HG03139 (cell line): Measurements from ENCODE around the gene HS1BP3.

Source experiments
- ATAC-seq: cut with Tn5 transposase; IDR thresholded peaks from one replicate; pipeline ENCODE4 v1.9.1; 2021; ENCODE audit not compliant: unreplicated experiment

Gene HS1BP3

DNA sequence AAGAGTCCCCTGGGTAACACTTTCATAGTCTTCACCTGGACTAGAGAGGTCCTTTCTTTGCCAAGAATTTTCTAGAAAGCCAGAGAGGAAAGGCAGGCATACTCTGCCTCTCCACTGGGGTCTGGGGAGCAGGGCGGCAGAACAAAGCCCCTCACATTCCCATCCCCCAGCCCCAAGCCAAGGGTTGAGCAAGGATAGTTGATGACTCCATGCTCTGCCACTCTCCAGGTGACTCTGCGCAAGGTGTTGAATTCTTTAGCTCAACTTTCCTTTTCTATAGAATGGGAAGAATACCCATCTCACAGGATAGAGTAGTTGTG lies 13.1 kb upstream of the HS1BP3 start:
- ATAC-seq = no peak

- no peak for ATAC-seq
These were observed 12.5 kb upstream of the HS1BP3 start for GRCh38 chr2:20663196-20664070.

- no peak for ATAC-seq
These were observed 11.5 kb upstream of the HS1BP3 start for GRCh38 chr2:20662308-20662937.

DNA sequence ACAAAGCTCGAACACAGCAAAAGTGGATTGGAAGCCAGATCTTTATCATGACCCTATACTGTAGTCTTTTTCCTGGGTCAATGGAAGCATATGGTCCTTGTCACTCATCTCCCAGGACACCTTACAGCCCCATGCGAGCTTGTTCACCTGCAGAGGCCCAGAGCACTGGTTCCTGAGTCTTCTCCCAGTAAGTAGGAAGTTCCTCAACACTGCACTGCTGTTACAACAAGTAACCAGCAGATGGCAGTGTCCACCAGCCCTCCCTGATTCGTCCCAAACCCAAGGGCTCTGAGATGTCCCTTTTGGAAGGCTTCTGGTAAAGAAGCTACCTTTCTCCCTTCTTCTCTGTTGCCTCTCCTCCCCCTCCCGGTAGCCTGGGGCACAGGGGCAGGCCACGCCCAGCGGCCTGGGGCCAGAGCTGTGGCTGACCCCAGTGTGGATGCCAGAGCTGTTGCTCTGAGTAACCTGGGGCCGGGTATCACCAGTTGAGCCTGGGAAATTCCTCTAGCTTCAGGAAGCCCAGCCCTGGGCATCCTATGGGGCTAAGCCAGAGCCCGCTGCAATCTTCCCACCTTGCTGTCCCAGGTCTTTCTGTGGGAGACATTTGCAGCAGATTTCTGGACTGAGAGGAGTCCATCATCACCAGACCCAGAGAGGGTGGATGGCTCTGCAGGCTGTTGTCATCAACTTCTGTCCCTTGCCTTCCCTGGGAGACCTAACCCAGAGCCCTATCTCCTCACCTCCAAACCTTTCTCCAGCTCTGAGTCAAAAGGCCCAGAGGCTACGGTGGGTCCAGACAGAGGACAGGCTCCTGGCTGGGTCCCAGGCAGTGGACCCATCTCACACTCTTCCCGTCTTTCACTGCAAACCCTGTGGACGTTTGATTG lies 10.8 kb upstream of the HS1BP3 start:
- no peak for ATAC-seq

DNA sequence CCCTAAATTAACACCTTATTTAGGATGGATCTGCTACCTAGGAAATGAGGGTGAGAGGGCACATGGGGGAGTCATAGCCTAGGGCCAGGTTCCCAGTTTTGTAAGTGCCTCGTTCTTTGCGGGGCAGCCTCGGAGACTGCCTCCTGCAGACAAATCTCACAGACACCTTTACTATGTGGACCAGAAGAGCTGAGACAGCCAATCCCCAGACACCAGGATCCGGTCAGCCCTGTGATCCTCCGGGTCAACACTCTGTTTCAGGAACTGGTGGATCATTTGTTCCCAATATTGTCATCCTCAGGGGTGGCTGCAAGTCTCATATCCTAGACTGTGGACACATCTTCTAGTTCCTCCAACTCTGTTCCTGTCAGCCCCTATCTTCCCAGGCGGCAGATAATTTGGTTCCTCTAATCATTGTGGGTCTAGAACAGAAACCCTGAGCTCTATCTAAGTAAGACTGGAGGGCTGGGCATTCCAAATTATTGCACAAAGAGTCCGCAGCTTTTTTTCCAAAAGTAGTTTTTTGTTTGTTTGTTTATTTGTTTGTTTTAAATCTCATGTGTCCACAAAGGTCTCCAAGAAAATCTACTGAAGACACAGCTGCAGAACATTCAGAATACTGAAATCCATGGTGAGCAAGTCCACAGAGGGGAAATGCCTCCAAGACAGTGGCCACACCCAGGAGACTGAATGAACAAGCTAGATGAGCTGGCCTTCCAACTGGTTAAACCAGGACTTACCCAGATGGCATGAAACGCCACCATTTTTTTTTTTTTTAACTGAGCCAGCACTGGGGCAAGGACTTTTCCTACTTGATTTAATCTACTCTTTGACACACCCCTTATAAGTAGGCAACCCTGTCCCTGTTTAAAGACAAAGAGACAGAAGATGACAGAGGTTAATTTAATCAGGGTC lies 9.9 kb upstream of the HS1BP3 start:
- ATAC-seq = no peak

DNA sequence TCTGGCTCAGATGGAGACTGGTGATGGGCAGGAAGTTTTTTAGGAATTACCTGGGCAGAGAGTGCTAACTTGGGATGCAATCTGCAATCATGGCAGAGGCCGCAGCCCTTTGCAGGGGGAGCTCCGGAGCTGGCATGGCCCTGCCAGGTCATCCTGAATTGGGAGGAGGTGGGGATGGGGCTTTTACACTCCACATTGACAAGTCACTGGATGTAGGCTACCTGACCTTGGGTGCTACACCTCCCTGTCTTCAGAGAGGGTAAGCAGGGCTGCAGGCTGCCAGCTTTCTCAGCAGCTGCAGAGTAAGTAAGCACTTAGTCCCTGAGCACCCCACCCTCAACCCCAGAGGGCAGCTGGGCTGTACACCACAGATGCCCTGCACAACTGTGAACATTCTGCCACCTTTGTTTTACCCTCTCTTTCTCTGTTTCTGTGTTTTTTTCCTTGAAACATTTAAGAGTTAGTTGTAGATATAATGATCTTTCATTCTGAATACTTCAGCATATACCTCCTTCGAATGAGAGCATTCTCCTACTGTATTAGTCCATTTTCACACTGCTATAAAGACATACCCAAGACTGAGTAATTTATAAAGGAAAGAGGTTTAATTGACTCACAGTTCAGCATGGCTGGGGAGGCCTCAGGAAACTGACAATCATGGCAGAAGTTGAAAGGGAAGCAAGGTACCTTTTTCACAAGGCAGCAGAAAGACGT lies 6.8 kb upstream of the HS1BP3 start:
- no peak for ATAC-seq

DNA sequence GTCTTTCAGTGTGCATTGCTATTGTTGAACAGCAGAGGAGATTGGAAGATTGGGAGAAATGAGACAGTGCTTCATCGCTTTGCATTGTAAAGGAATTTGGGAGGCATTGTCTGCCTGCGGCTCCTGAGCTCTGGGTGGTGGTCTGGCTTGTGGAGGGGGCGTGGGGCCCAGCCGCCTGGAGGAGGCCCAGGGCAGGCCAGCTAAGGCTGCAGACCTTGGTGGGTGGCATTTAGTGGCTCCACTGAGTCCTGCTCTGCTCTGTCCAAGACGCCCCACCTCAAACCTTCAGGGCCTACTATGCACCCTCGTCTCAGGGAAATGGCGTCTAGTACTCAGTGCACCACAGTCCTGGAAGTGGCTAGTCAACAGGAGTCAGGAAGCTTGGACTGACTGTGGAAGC lies 5.7 kb upstream of the HS1BP3 start:
- no peak for ATAC-seq

GRCh38 chr2:20654535-20654813 lies 3.6 kb upstream of the HS1BP3 start:
- ATAC-seq = no peak

GRCh38 chr2:20653695-20654534 lies 3.0 kb upstream of the HS1BP3 start:
- ATAC-seq = no peak

- ATAC-seq = no peak
These were observed 2.0 kb upstream of the HS1BP3 start for GRCh38 chr2:20652673-20653575.

DNA sequence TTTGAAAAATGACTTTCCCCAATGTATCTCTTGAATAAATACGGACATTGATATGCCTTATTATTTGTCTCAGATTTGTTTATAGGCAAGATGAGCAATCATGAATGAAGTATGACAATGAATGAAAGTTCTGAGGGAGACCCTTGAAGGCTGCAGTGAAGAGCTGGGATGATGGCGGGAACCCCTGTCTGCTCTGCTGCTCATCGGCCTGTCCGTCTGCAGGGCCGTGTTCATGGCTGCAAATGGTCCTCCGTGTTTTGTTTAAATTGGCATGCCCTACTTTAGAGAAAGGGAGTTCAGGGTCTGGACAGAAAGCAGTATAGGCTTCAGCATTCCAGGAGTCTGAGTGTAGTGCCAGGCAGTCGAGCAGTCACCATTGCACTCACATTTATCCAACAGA lies 1.2 kb upstream of the HS1BP3 start:
- no peak for ATAC-seq

DNA sequence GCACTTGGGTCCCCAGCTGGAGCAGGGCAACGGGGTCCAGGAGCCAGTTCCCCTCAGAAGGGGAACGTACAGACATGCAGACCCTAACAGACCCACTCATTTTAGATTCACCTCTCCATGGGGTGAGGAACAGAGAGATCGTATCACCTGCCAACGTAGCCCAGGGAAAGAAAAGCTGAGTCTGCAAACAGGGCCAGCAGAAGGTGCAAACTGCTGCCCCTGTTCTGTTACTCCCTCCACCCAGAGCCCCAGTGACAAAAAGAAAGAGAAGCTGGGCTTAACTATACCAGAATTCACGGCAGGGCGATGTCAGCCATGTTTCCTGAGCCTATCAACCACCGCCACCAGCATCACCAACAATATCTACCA lies 817 bp upstream of the HS1BP3 start:
- no peak for ATAC-seq

GRCh38 chr2:20650393-20650876 lies 463 bp downstream of the HS1BP3 start:
- peak; percentile 13 for ATAC-seq

DNA sequence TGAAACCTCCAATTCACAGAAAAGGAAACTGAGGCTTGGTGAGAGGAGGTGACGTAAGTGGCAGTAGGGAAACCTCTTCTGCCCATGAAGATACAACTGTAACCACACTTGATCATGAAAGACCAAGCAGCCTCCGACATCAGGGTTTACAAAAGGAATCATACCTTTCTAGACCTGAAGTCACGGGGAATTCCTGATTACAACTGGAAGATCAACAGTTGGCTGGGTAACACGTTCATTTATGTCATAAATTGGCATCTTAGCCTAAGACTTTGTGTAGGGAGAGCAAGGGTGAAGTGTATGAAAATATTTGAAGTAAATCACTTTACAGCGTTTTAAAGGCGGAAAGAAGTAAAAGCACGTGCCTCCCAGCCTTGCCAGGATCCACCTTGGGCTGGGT lies 922 bp downstream of the HS1BP3 start:
- ATAC-seq = no peak

- ATAC-seq = no peak
These were observed 1.3 kb downstream of the HS1BP3 start for GRCh38 chr2:20649576-20649975.

GRCh38 chr2:20648831-20649230 lies 2.1 kb downstream of the HS1BP3 start:
- ATAC-seq = no peak

DNA sequence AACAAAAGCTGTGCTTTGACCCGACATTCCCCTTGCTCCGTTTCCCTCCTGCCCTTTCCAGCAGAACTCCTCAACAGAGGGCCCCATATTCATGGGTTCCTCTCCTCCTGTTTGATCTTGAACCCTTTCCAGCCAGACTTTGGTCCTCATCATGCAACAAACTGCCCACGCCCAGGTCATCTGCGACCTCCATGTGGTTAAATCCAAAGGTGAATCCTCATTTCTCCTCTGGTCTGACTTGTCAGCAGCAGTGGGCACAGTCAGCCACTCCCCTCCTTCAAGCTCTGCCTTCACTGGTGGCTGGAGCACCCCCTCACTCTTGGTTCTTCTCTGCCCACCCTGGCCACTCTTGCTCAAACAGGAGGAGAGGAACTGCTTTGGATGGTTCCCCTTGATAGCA lies 2.7 kb downstream of the HS1BP3 start:
- no peak for ATAC-seq

DNA sequence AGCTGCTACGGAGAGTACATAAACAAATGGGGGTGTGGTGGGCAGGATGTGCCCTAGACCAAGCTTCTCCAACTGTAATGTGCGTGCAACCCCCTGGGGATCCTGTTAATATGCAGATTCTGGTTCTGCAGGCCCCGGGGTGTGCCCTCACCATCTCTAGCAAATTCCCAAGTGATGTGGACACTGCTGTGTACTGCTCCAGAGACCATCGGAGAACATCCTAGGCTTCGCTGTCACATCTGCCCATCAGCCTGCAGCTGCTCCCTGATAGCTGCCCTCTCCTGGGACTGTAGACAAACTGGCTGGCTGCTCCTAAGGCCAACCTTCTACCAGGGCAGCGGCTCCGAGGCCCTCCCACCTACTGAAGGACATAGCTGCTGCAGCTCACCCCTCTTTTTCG lies 3.2 kb downstream of the HS1BP3 start:
- no peak for ATAC-seq
